ENCODE results near the gene RGMA.

RGMA gene, protein sequence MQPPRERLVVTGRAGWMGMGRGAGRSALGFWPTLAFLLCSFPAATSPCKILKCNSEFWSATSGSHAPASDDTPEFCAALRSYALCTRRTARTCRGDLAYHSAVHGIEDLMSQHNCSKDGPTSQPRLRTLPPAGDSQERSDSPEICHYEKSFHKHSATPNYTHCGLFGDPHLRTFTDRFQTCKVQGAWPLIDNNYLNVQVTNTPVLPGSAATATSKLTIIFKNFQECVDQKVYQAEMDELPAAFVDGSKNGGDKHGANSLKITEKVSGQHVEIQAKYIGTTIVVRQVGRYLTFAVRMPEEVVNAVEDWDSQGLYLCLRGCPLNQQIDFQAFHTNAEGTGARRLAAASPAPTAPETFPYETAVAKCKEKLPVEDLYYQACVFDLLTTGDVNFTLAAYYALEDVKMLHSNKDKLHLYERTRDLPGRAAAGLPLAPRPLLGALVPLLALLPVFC

DNA sequence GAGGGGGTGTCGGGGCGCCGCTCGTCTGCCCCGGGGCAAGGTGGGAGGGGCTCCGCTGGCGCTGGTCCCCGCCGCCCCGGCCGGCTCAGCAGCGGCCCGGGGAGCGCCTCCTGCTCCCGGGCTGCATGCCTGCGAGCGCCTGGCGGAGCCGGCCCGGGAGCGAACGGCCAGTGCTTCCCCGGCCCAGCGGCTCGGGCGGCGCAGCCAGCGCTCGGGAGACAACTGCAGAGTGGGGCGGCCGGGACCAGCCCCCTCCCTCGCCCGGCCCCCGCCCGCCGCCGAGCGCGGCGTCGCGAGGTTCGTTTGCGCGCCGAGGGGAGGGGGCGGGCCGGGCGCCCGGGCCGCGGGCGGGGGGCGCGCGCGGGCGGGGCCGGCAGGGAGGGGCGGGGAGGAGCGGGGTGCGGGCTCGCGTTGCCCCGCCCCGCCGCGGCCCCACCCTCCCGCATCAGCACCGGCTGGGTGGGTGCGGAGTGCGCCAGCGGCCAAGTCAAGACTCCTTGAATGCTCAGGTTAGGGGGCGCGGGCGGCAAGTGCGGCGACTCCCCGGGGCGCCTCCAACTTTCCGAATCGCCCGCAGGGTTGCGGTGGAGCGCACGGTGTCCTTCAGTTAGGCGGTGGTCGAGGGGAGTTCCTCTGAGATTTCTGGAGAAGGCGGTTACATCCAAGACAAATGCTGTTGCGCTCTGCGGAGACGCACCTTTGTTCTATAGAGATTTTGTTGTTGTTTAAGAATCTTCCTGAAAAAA is at the start of gene RGMA:
Gene RGMA, minus strand, starts transcription at position 231 of the 746 bp plus-strand sequence. CDS start 279 bp downstream, outside the sequence.
- no peak for DNase-seq (ENCODE audit: low read depth in 2 of 2)

DNA sequence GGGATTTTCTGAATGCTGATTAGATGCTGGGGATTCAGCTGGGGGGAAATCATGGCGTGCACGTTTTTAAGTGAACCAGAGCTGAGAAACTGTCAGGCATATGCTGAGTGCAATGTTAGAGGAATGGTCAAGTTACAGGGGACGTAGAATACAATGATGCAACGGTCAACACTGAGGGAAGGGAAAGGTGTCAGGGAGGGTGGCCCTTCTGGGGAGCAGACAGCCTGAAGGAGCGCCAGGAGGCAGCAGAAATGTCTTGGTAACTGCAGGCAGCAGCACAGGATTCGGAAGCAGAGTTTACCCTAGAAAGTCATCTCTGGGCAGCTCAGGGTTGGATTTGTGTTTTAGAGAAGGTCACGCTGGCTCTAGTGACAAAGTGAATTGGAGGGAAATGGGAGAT is 47.6 kb upstream of the RGMA start:
- no peak for DNase-seq (ENCODE audit: low read depth in 2 of 2)

GRCh38 chr15:93135997-93136397 is 47.0 kb upstream of the RGMA start:
- DNase-seq (ENCODE audit: low read depth in 2 of 2): no peak

DNA sequence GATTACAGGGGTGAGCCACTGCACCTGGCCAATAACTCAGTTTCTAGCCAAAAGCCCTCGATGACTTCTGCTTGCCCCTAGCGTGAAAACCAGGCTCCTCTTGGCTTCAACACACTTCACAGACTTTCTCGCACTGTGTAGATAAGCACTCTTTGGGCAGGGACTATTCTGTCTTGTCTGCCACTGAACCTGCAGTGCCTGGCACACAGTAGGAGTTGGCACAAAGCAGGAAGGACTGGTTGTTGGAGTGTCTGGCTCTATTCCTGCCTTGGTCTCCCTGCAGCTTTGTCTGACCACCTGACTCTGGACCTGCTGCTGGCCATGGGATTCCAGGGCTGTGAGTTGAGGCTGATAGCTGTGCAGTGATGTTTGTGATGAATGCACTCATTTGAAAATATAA is 46.4 kb upstream of the RGMA start:
- DNase-seq (ENCODE audit: low read depth in 2 of 2): no peak

- DNase-seq (ENCODE audit: low read depth in 2 of 2): no peak
Observed at GRCh38 chr15:93131485-93132095, 42.6 kb upstream of the RGMA start.

- DNase-seq (ENCODE audit: low read depth in 2 of 2): no peak
Observed at GRCh38 chr15:93129702-93130488, 40.9 kb upstream of the RGMA start.

- DNase-seq (ENCODE audit: low read depth in 2 of 2): no peak
Observed at GRCh38 chr15:93127286-93127685, 38.3 kb upstream of the RGMA start.

DNA sequence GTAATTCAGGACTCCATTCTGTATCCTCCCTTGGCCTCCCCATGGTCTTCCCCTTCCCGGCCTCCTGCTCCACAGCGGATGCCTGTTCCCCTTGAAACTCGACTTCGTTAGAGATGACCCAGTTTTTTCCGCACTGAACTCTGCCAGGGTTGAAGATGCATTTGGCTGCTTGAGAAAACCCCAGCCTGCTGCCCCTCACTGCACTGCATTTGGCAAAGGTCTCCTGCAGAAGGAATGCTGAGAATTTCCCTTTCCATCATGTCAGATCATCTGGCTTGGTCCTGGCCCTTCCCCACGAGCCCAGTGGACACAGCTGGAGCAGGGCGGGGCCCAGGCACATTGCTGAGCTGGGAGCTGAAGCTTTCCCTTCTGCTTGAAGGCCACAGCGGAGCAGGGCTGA is 37.6 kb upstream of the RGMA start:
- no peak for DNase-seq (ENCODE audit: low read depth in 2 of 2)

- no peak for DNase-seq (ENCODE audit: low read depth in 2 of 2)
Observed at GRCh38 chr15:93126148-93126547, 37.1 kb upstream of the RGMA start.

GRCh38 chr15:93124126-93124525 is 35.1 kb upstream of the RGMA start:
- DNase-seq (ENCODE audit: low read depth in 2 of 2): no peak

- DNase-seq (ENCODE audit: low read depth in 2 of 2): no peak
Observed at GRCh38 chr15:93121973-93122910, 33.2 kb upstream of the RGMA start.

GRCh38 chr15:93121107-93121506 is 32.1 kb upstream of the RGMA start:
- no peak for DNase-seq (ENCODE audit: low read depth in 2 of 2)

GRCh38 chr15:93118904-93119303 is 29.9 kb upstream of the RGMA start:
- DNase-seq (ENCODE audit: low read depth in 2 of 2): no peak

GRCh38 chr15:93111451-93111850 is 22.4 kb upstream of the RGMA start:
- no peak for DNase-seq (ENCODE audit: low read depth in 2 of 2)

DNA sequence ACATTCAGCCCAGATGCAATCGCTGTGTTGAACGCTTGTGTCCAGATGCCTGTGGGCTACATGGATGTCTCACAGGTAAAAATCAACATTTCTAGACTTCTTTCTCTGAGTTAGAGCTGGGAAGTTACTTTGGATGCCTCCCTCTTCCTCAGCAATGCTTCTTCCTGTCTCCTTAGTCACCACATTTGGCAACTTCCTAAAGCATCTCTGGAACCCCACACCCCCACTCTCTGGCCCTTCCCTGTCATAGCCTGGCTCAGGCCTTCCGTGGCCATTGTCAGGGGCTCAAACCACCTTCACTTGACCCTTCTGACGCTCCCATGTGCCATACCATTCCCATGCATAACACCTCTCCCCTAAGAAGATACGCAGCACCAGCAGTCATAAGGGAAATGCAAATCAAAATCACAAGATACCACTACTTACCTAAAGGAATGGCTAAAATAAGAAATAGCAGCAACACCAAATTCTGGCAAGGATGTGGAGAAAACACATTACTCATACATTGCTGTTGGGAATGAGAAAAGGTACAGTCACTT is 21.6 kb upstream of the RGMA start:
- no peak for DNase-seq (ENCODE audit: low read depth in 2 of 2)

GRCh38 chr15:93109336-93110102 is 20.5 kb upstream of the RGMA start:
- no peak for DNase-seq (ENCODE audit: low read depth in 2 of 2)

DNA sequence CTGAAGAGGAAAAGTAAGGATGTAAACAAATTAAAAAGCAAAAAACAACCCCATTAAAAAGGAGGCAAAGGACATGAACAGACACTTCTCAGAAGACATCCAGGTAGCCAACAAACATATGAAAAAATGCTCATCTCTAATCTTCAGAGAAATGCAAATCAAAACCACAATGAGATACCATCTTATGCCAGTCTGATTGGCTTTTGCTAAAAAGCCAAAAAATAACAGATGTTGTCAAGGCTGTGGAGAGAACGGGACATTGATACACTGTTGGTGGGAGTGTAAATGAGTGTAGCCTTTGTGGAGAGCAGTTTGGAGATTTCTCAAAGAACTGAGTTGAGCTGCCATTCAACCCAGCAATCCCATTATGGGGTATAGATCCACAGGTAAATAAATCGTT is 18.6 kb upstream of the RGMA start:
- DNase-seq (ENCODE audit: low read depth in 2 of 2): no peak

DNA sequence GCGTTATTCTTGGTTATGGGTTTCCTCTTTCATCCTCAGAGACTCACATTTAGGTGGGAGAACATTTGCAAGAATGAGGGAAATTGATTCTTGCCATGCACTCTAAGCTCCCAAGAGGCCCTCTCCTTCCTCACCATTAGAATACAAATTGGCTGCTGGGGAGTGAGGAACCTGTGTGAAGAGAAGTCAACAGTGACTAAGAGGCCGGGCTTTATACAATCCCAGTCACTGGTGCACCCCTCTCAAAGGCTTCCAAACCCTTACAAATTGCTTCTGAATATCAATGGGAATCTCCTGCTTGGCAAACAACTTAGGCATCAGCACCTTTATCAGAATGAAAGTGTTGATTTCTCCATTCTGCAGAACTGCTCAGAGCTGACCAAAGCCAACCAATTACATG is 16.5 kb upstream of the RGMA start:
- no peak for DNase-seq (ENCODE audit: low read depth in 2 of 2)

DNA sequence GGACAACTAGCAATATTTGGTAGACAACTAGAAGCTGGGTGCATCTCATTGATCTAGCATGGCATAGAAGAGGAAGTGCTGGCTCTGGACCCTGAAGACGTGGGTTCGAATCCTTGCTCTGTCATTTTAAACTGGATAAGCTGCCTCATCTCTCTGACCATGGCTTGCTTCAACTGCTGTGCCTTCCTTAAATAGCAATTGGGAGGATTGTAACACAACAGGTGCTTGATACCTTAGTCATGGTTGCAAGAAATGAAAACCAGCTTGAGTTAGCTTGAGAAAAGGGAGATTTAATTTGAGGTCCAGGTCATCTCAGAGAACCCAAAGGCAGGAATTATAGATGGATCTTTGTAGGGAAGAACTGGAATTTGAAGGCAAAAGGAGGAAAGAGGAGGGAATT is 14.8 kb upstream of the RGMA start:
- DNase-seq (ENCODE audit: low read depth in 2 of 2): no peak

DNA sequence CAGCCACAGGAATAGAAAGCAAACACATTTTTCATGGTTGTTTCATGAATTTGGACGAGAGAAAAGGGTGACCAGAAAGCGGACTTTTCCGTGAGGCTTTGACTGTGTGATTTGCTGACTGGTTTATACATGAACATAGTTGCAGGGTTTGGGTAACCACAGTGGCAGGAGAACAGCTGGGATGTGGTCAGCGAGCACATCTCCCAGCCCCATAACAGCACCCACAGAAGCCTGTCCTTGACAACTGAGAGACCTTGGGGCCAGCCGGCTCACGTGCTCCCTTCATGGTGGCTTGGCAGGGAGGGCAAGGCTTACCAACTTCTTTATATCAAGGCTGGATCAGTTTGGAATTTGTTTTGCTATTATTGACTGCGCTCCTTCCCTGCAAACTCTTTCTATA is 13.2 kb upstream of the RGMA start:
- DNase-seq (ENCODE audit: low read depth in 2 of 2): no peak
